Activated CD8-positive, alpha-beta memory T cell treated with anti-CD3 and anti-CD28 coated beads for 4 hours (primary cell): ENCODE measurements around the gene NAV2.

Experiments
- DNase-seq, 2 donors: peaks; one replicate each; pipeline ENCODE4 v3.0.0-alpha.2; 2020; ENCODE audit warnings: low read depth in 2 of 2

The NAV2 gene

GRCh38 chr11:19866521-19866920 is 153.9 kb downstream of the NAV2 start:
- no peak for DNase-seq

- no peak for DNase-seq
Observed at GRCh38 chr11:19867064-19867463, 154.4 kb downstream of the NAV2 start.

GRCh38 chr11:19868281-19868821 is 155.7 kb downstream of the NAV2 start:
- no peak for DNase-seq

GRCh38 chr11:19868871-19869270 is 156.2 kb downstream of the NAV2 start:
- DNase-seq = no peak

- no peak for DNase-seq
Observed at GRCh38 chr11:19869466-19869865, 156.8 kb downstream of the NAV2 start.

GRCh38 chr11:19869946-19870589 is 157.4 kb downstream of the NAV2 start:
- DNase-seq = no peak

- no peak for DNase-seq
Observed at GRCh38 chr11:19871531-19871930, 158.9 kb downstream of the NAV2 start.

- no peak for DNase-seq
Observed at GRCh38 chr11:19872512-19873145, 160.0 kb downstream of the NAV2 start.

GRCh38 chr11:19873730-19874129 is 161.1 kb downstream of the NAV2 start:
- DNase-seq = no peak

GRCh38 chr11:19874266-19874665 is 161.6 kb downstream of the NAV2 start:
- no peak for DNase-seq

GRCh38 chr11:19876750-19877149 is 164.1 kb downstream of the NAV2 start:
- no peak for DNase-seq

GRCh38 chr11:19878520-19878919 is 165.9 kb downstream of the NAV2 start:
- DNase-seq = no peak

GRCh38 chr11:19879307-19880087 is 166.9 kb downstream of the NAV2 start:
- DNase-seq = no peak

- DNase-seq = no peak
Observed at GRCh38 chr11:19880088-19880345, 167.4 kb downstream of the NAV2 start.

- DNase-seq = no peak
Observed at GRCh38 chr11:19881177-19881576, 168.5 kb downstream of the NAV2 start.

GRCh38 chr11:19882356-19882755 is 169.7 kb downstream of the NAV2 start:
- no peak for DNase-seq

- DNase-seq = no peak
Observed at GRCh38 chr11:19886498-19886897, 173.9 kb downstream of the NAV2 start.

- no peak for DNase-seq
Observed at GRCh38 chr11:19887842-19888241, 175.2 kb downstream of the NAV2 start.

GRCh38 chr11:19889531-19889930 is 176.9 kb downstream of the NAV2 start:
- no peak for DNase-seq

- no peak for DNase-seq
Observed at GRCh38 chr11:19890308-19890707, 177.7 kb downstream of the NAV2 start.

GRCh38 chr11:19891022-19891421 is 178.4 kb downstream of the NAV2 start:
- DNase-seq = no peak

GRCh38 chr11:19892387-19892786 is 179.8 kb downstream of the NAV2 start:
- no peak for DNase-seq

GRCh38 chr11:19892876-19893275 is 180.2 kb downstream of the NAV2 start:
- no peak for DNase-seq
